Stimulated activated CD8-positive, alpha-beta memory T cell treated with anti-CD3 and anti-CD28 coated beads, Interleukin-12 subunit alpha, Interleukin-12 subunit beta, amount 100 ng/mL, for 4 hours (primary cell): ENCODE data around the gene SLC7A6.

ENCODE experiments used
- DNase-seq: peaks from one replicate; pipeline ENCODE4 v3.0.0-alpha.2; 2020; ENCODE audit warnings: low read depth

SLC7A6 gene

DNA sequence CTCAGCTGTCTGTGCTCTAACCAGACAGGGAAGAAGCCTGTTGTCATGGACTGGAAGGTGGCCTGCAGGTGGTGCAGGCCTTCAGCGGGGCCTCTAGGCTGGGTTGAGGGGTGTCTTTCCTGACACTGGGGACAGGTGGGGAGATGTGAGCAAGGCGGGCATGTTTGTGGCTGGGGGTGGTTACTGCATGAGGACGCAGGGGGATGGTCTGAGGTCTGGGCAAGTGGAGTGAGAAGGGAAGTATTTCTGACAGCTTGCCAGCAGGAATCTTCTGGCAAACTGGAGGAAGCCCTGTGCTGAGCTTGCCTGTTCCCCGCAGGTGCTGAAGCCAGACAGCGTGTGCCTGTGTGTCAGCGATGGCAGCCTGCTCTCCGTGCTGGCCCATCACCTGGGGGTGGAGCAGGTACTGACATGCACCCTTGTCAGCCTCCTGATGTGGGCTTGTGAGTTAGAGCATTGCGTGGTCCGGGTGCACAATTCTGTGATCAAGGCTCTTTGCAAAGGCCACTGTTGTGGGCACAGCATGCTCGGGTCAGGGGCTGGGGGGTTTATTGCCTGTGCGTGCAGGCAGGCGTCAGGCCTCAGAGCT is 82.7 kb downstream of the SLC7A6 start:
- no peak for DNase-seq

DNA sequence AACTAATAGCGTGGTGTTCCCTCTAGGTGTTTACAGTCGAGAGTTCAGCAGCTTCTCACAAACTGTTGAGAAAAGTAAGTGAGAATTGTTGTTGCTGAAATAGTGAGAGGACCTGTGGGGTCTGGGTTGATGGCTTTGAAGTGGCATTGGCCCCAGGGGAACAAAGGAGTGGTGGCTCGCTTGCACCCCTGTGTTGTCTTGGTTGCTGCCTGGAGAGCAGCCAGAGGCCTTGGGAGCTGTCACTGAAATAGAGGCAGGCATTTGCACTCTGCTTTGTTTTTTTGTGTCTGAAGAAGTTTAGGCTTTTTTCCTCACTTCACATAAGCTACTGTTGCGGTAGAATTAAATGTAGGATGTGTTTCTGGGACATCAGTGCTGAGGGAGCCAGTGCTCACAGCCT is 83.3 kb downstream of the SLC7A6 start:
- no peak for DNase-seq

DNA sequence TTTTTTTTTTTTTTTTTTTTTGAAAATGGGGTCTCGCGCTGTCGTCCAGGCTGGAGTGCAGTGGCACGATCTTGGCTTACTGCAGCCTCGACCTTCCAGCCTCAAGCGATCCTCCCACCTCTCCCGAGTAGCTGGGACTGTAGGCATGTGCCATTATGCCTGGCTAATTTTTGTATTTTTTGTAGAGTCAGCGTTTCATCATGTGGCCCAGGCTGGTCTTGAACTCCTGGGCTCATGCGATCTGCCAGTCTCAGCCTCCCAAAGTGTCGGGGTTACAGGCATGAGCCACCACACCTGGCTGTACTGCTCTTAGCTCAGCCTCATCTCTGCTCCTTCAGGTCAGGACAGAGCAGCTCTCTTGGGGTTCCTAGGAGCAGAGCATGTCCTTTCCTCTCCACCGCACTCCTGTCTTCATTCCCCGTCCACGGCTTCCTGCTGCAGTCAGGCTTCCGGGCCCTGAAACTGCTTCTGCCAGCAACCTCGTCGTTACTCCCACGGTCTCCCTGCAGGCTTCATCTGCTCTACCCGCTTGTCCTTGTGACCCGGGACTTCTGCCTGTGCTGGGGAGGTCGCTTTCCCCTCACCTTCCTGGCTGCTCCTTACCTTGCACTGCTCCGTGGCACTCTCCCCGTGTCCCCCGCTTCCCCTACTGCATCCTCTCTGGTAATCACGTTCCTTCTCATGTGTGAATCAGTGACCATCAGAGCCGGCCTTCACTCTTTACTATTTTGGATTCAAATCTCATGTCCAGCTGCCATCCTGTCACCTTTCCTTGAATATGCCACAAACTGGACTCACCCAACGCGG is 84.5 kb downstream of the SLC7A6 start:
- DNase-seq = no peak

DNA sequence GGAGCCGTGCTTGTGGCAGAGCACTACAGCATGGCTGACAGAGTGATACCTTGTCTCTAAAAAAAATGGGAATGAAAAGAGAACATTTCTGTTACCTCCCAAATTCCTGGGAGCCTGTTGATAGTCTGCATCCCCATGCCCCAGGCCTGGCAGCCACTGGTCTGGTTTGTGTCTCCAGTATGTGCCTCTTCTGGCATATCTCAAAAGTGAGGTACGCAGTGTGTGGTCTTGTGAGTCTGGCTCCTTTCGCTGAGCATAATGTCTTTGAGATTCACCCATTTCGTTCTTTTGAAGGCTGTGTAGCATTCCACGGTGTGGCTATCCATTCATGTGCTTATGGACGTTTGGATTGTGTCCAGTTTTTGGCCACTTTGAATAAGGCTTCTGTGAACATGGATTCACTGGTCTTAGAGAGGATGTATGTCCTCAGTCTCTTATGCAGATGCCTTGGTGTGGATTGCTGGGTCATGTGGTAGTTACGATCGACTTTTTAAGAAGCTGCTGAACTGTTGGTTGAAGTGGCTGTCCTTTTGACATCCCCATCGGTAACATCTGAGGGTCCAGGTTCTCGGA is 85.6 kb downstream of the SLC7A6 start:
- DNase-seq = no peak

DNA sequence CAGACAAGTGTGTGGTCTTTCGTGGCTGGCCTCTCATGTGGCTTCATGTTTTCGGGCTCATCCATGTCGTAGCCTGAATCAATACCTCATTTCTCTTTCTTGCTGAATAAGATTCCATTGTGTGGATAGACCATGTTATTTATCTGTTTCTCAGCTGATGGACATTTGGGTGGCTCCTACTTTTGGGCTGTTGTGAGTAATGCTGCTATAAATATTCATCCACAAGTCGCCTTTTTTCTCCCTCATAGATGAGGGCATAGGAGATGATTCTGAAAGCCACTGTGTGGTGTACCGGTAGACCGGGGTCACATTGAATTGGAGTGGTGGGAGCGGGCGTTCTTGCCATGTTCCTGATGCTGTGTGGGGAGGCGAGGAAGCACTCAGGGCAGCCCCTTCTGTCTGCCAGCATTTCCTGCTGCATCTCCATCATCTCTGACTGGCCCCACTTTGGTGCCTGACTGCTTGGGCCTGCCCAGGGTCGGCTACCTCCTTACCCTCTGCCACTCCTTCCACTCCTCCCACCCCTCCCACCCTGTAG is 86.6 kb downstream of the SLC7A6 start:
- DNase-seq = no peak
